Measurements from ENCODE around the gene ESPNL.

DNA sequence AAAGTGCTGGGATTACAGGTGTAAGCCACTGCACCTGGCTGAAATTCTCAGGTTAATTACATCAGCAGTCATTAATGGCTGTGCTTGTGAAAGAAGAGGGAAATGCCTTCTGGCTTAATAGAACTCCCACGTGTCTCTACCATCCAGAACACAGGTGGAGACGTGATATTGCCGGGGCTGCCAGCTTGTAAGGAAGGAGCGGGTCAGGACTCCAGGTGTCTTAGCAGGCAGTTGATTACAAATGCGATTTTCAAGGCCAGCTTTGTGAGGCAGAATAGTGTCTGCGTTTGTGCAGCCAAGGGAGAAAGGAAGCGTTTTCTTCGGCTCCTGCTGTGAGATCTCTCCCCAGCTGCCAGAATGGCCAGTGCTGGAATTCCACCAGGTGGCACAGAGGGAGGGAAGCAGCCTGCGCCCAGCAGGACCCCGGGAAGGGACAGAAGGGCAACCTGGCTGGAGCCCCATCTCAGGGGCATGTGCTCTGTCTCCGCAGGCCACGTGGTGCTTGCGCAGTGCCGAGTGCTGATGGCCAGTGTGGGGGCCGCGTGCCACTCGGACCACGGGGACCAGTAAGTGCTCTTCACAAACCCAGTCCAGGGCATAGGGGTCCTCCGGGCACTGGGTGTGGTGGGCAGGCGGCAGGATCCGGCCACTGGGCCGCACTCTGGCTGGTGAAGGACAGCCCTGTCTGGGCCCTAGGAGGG, 3.7 kb upstream of the ESPNL start:
- TF ChIP-seq POLR2A (IDR thresholded peaks at IDR 0.05; ENCODE audit: low read length) (no peak), GATA1 (IDR thresholded peaks at IDR 0.05; ENCODE audit: low read depth, low read length) (no peak)
